Midbrain (tissue), 1 donor: ENCODE results near the gene SOX6.
"Not testable (repeated sequence)": the region's sequence is repeated elsewhere in the genome, so short reads cannot be mapped to it uniquely, and the experiment has no call there.

Source experiments
- DNase-seq: peaks from one replicate; lab custom pipeline; 2025; lab: John Stamatoyannopoulos, UW

The SOX6 gene

DNA sequence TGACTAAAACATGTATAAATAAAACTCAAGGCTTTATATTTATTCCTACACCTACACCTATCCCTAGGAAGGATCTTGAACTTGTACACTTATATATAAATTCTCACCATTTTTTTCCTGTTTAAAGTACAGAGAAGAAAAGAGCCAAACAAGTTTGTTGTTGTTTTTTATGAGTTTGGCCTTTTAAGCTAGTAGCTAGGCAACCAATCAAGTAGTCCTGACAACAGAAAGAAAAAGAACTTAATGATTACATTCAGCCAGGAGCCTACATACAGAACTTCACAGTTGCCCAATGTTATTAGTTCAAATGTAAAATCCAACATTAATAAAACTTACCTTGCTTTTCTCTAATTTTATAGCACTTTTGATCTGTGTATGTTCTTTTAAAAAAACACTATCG is 316.2 kb downstream of the SOX6 start:
- no peak for DNase-seq

GRCh38 chr11:16037179-16037578 is 319.2 kb downstream of the SOX6 start:
- no peak for DNase-seq

DNA sequence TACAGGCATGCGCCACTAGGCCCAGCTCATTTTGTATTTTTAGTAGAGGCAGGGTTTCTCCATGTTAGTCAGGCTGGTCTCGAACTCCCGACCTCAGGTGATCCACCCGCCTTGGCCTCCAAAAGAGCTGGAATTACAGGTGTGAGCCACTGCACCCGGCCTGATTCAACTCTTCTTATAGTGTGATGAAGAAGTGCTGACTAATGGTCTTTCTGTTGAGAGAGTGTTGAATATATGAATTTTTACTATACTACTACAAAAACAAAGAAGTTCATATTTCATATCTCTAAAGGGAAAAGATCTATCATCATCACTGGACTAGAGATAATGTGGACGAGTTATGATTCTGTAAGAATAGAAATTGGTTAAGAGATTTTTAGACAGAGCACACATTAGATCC is 320.1 kb downstream of the SOX6 start:
- no peak for DNase-seq

GRCh38 chr11:16034074-16034473 is 322.3 kb downstream of the SOX6 start:
- DNase-seq: no peak

DNA sequence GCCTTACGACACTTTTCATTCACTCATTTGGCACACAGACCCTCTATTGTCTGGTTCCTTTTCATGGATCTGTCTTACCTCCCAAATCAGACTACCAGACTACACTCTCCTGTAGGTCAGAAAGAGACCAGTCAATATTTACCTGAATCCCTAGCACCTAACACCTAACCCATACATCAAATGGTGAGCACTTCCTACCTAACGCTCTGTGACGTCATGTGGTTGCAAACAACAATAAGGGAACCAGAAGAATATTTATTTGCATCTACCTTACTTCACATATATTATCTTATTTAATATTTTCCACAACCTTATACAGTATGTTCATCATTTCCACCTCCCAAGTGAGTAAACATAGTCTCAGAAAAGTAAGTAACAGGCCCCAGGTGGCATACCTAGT is 323.4 kb downstream of the SOX6 start:
- no peak for DNase-seq

- no peak for DNase-seq
These were observed 325.1 kb downstream of the SOX6 start for GRCh38 chr11:16031210-16031609.

GRCh38 chr11:16030664-16031063 is 325.7 kb downstream of the SOX6 start:
- no peak for DNase-seq

DNA sequence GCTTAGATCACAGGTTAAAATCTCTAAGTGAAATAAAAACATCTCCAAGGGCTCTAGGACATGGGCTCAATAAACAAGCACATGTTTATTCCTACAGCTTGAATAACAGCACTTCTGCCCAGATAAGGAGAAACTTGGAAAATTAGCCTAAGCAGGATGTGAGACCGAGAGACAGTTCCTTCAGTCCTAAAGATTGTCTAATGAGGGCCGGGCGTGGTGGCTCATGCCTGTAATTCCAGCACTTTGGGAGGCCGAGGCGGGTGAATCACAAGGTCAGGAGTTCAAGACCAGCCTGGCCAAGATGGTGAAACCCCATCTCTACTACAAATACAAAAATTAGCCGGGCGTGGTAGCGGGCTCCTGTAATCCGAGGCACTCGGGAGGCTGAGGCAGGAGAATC is 327.2 kb downstream of the SOX6 start:
- DNase-seq: not testable (repeated sequence)

GRCh38 chr11:16028419-16028818 is 327.9 kb downstream of the SOX6 start:
- DNase-seq: no peak

GRCh38 chr11:16027621-16028020 is 328.7 kb downstream of the SOX6 start:
- no peak for DNase-seq

GRCh38 chr11:16026849-16027248 is 329.5 kb downstream of the SOX6 start:
- DNase-seq: no peak

- no peak for DNase-seq
These were observed 337.4 kb downstream of the SOX6 start for GRCh38 chr11:16018931-16019330.

DNA sequence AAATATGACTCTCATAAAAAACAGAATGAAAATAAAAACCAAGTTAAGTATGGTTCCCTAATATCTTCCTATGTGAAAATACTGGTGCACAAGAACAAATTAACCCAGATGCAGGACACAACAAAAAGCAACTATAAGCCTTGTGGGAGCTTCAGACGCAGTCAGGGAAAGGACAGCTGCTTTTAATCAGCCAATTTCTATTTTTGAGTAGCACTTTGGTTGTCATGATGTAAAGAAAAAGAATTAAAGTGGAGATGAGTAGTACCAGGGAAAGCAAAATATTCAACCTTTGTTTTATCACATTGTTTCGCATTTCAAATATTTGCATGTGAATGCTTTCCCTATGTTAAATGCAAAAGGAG is 339.9 kb downstream of the SOX6 start:
- DNase-seq: no peak

DNA sequence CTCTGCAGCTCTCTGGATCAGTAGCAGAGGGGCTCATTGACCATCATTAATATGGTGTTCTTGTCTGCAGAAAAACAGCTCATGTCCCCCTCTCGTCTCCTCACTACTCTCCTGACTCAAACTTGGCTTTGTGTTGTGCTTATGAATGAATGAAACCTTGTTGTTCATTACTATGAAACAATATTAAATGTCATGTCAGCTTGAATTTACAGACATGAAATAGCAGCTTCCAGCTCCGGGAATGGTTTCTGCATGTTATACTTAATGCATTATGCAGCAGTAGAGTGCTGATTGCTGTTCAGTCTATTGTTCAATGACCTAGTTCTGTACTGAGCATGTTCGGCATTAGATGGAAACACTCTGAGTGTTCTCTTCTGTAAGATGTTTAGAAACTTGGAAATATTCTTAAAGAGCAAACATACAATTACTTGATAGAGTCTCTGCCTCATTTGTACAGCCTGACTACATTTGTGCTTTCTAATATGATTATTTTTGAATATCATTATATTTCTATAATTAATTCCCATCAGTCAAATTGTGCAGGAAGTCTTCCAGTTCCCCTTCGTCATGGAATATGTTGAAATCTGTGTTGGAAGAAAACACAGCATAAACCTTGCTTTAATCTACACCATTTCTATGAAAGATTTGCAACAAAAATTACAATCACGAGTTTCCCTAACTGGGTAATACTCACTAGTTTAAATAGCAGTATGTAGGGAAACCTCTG is 340.4 kb downstream of the SOX6 start:
- DNase-seq: peak; percentile 12

DNA sequence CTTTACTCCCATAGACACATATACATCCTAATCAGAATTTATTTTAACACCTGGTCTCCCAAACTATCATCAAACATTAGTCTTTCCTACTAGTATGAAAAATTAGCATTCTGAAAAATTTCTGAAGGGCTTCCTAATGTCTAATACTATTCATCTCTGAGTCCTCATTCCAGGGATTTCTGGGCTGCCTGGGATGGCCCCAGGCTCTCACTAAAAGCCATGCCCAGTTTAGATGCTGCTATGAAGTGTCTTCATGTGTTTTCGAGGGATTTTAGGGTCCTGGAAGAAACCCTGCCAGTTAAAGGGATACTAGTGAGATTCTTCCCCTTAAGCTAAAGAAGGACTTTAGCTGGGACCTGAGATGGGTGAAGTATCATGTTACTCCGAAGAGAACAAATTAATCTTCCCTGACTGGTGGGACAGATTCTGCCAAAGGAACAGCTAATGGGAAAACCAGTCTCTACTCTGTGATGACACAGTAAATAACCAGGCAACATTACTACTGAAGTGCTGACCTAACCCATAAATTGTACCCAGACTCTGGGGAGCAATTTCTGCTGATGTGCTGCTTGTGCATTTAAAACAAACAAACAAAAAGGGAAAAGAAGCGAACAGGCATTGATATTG is 342.6 kb downstream of the SOX6 start:
- DNase-seq: no peak

DNA sequence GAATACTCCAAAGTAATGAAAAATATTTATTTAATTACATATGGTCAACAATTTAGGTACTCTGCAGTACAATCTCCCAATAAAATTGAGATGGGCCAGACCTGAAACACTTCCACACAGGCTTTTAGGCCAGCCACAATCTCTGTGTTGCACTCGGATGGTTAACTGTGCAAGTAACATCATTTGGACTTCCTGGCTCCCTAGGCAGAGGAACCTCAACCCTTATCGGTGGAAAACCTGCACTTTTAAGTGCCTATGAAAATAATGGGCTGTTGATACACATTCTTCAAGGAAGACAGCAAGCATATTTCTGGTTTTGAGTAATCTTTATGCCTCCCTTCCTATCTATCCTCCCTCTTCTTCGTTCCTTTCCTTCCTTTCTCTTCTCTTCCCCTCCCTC is 343.1 kb downstream of the SOX6 start:
- no peak for DNase-seq

- no peak for DNase-seq
These were observed 344.1 kb downstream of the SOX6 start for GRCh38 chr11:16012125-16012751.

DNA sequence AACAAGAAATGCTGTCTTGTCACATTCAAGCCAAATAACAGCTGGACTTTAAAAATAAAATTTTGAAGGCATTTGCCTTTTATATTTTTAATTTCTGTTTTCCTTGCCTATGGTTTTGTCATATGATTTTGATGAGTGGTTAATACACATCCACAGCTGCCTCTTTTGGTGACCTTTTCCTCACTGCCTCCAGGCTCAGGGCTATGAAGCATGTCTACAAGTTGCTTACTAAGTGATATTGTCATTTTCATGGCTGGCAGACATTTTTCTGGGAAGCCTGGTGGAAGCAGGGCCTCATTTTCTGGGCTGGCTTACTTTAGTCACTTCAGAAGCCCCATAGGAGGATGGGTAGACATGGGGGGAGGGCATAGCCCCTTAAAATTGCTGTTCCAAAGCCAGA is 344.9 kb downstream of the SOX6 start:
- DNase-seq: no peak

- no peak for DNase-seq
These were observed 347.3 kb downstream of the SOX6 start for GRCh38 chr11:16009021-16009420.

DNA sequence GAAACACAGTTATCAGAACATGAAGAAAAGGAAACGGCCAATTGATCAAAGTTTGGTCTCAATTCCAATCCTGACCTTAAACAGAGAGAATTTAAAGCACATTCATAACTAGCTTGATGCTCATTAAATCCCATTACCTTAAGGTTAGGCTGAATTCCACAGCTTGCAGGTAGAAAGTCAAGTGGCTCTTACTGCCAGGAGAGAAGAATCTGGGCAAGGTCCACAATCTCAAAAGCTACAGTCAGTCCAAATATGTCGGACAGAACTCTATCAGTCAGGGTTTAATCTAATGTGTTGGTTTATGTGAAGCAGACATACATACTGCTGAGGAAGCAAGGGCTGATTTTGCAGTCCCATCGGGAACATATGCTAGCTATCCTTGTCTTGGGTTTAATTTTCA is 348.8 kb downstream of the SOX6 start:
- no peak for DNase-seq

DNA sequence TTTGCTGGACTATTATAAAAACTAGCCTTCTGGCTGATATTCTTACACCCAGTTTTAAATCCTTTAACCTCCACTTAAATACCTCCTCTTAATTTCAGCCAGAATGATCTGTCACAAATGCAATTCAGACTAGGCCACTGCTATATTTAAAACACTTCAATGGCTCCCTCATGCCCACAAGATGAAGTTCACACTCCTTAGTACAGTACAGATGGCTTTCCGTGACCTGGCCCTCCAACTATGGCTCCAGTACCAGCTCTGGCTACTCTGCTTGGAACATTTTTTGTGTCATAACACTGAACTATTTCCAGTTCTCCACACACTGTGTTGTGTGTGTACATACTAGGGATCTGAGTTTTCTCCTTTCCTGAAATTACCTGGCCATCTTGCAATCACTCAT is 353.4 kb downstream of the SOX6 start:
- no peak for DNase-seq

DNA sequence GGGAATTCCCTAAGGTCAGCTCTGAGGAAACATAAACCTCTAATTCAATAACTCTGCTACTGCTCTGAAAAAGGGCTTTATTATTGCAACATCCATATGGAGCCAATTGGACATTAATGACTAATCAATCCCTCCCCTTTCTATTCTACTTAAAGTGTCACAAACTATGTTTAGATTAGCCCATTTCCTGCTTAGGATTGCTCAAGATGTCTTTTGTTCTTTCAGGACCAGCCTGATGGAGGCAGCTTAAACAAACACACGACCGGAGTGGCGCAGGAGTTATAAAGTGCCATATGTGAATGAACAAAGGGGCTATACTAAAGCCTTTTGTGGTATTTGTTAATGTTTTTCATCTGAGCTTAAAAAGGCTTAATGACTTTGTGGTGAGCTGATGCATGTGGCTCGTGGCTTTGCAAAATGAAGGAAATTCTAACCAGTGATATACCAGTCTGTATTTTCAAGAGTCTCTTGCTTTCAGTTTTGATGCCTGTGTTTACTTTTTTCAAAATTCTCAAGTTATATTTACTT is 354.4 kb downstream of the SOX6 start:
- no peak for DNase-seq

GRCh38 chr11:16001044-16001568 is 355.2 kb downstream of the SOX6 start:
- DNase-seq: no peak
